ENCODE measurements around the gene MOG.

The MOG gene

GRCh38 chr6:29656798-29657197, at the start of gene MOG:
Gene MOG (plus strand): TSS chr6:29657092. CDS start chr6:29657210, 118 bp downstream.
- Histone ChIP-seq H3K36me3 (ENCODE audit: insufficient read depth, low read length) (no peaks in the 10 kb centered on the region), H2AFZ (ENCODE audit: low read length, unreplicated experiment) (no peak within 1 kb of the TSS), H3K27ac (ENCODE audit: low read depth, low read length) (no peak within 1 kb of the TSS), H3K4me1 (ENCODE audit: control insufficient read depth, insufficient read depth, low read length, unreplicated experiment) (no peaks in the 10 kb centered on the region), H3K27me3 (ENCODE audit: insufficient read depth, low read length) (peaks cover 61% of the 10 kb centered on the region), H3K79me2 (ENCODE audit: control insufficient read depth, insufficient read depth, low read length, unreplicated experiment) (no peaks in the 10 kb centered on the region), H3K4me3 (ENCODE audit: low read depth, low read length) (no peak within 1 kb of the TSS)

- Histone ChIP-seq H2AFZ (ENCODE audit: low read length, unreplicated experiment) (no peak overlapping the region), H3K27ac (ENCODE audit: low read depth, low read length) (no peak overlapping the region), H3K4me3 (ENCODE audit: low read depth, low read length) (no peak overlapping the region), H3K4me1 (ENCODE audit: control insufficient read depth, insufficient read depth, low read length, unreplicated experiment) (no peaks in the 10 kb centered on the region), H3K27me3 (ENCODE audit: insufficient read depth, low read length) (no peaks in the 10 kb centered on the region), H3K36me3 (ENCODE audit: insufficient read depth, low read length) (peaks cover 17% of the 10 kb centered on the region; the same call in 1 of the 2 replicates), H3K79me2 (ENCODE audit: control insufficient read depth, insufficient read depth, low read length, unreplicated experiment) (no peaks in the 10 kb centered on the region)
These were observed 48.8 kb upstream of the MOG start for GRCh38 chr6:29608131-29608530.

- H3K4me3 ChIP-seq (ENCODE audit: low read depth, low read length), result no peak overlapping the region
- H3K4me1 ChIP-seq (ENCODE audit: control insufficient read depth, insufficient read depth, low read length, unreplicated experiment), result no peaks in the 10 kb centered on the region
- H2AFZ ChIP-seq (ENCODE audit: low read length, unreplicated experiment), result no peak overlapping the region
- H3K79me2 ChIP-seq (ENCODE audit: control insufficient read depth, insufficient read depth, low read length, unreplicated experiment), result no peaks in the 10 kb centered on the region
- no peaks in the 10 kb centered on the region for H3K27me3 ChIP-seq (ENCODE audit: insufficient read depth, low read length)
- H3K36me3 ChIP-seq (ENCODE audit: insufficient read depth, low read length), result peaks cover 22% of the 10 kb centered on the region; the same call in 1 of the 2 replicates
- H3K27ac ChIP-seq (ENCODE audit: low read depth, low read length), result no peak overlapping the region
These were observed 46.4 kb upstream of the MOG start for GRCh38 chr6:29610540-29610939.

GRCh38 chr6:29611426-29611825, 45.5 kb upstream of the MOG start:
- Histone ChIP-seq H3K27ac (ENCODE audit: low read depth, low read length) (no peak overlapping the region), H3K27me3 (ENCODE audit: insufficient read depth, low read length) (no peaks in the 10 kb centered on the region), H3K4me1 (ENCODE audit: control insufficient read depth, insufficient read depth, low read length, unreplicated experiment) (no peaks in the 10 kb centered on the region), H2AFZ (ENCODE audit: low read length, unreplicated experiment) (no peak overlapping the region), H3K36me3 (ENCODE audit: insufficient read depth, low read length) (peaks cover 22% of the 10 kb centered on the region; the same call in 1 of the 2 replicates), H3K4me3 (ENCODE audit: low read depth, low read length) (no peak overlapping the region), H3K79me2 (ENCODE audit: control insufficient read depth, insufficient read depth, low read length, unreplicated experiment) (no peaks in the 10 kb centered on the region)

- Histone ChIP-seq H3K36me3 (ENCODE audit: insufficient read depth, low read length) (peaks cover 21% of the 10 kb centered on the region), H3K4me1 (ENCODE audit: control insufficient read depth, insufficient read depth, low read length, unreplicated experiment) (no peaks in the 10 kb centered on the region), H3K79me2 (ENCODE audit: control insufficient read depth, insufficient read depth, low read length, unreplicated experiment) (no peaks in the 10 kb centered on the region), H3K27ac (ENCODE audit: low read depth, low read length) (no peak overlapping the region), H3K4me3 (ENCODE audit: low read depth, low read length) (no peak overlapping the region), H2AFZ (ENCODE audit: low read length, unreplicated experiment) (no peak overlapping the region), H3K27me3 (ENCODE audit: insufficient read depth, low read length) (no peaks in the 10 kb centered on the region)
These were observed 38.9 kb upstream of the MOG start for GRCh38 chr6:29617782-29618554.

- H3K79me2 ChIP-seq (ENCODE audit: control insufficient read depth, insufficient read depth, low read length, unreplicated experiment), result no peaks in the 10 kb centered on the region
- H3K4me1 ChIP-seq (ENCODE audit: control insufficient read depth, insufficient read depth, low read length, unreplicated experiment), result no peaks in the 10 kb centered on the region
- H3K27ac ChIP-seq (ENCODE audit: low read depth, low read length), result no peak overlapping the region
- H2AFZ ChIP-seq (ENCODE audit: low read length, unreplicated experiment), result no peak overlapping the region
- no peaks in the 10 kb centered on the region for H3K27me3 ChIP-seq (ENCODE audit: insufficient read depth, low read length)
- H3K4me3 ChIP-seq (ENCODE audit: low read depth, low read length), result no peak overlapping the region
- H3K36me3 ChIP-seq (ENCODE audit: insufficient read depth, low read length), result peaks cover 15% of the 10 kb centered on the region
These were observed 37.2 kb upstream of the MOG start for GRCh38 chr6:29619578-29620160.

- Histone ChIP-seq H3K4me1 (ENCODE audit: control insufficient read depth, insufficient read depth, low read length, unreplicated experiment) (peaks cover 2% of the 10 kb centered on the region), H3K36me3 (ENCODE audit: insufficient read depth, low read length) (peaks cover 15% of the 10 kb centered on the region), H3K27me3 (ENCODE audit: insufficient read depth, low read length) (no peaks in the 10 kb centered on the region), H3K79me2 (ENCODE audit: control insufficient read depth, insufficient read depth, low read length, unreplicated experiment) (no peaks in the 10 kb centered on the region), H2AFZ (ENCODE audit: low read length, unreplicated experiment) (no peak overlapping the region), H3K4me3 (ENCODE audit: low read depth, low read length) (no peak overlapping the region), H3K27ac (ENCODE audit: low read depth, low read length) (no peak overlapping the region)
These were observed 36.3 kb upstream of the MOG start for GRCh38 chr6:29620630-29621029.

GRCh38 chr6:29624520-29624961, 32.4 kb upstream of the MOG start:
- Histone ChIP-seq H3K36me3 (ENCODE audit: insufficient read depth, low read length) (0 out of 2 replicates have a peak, but pooled peaks cover 10% of the 10 kb centered on the region), H3K79me2 (ENCODE audit: control insufficient read depth, insufficient read depth, low read length, unreplicated experiment) (peaks cover 5% of the 10 kb centered on the region), H3K4me3 (ENCODE audit: low read depth, low read length) (no peak overlapping the region), H3K4me1 (ENCODE audit: control insufficient read depth, insufficient read depth, low read length, unreplicated experiment) (peaks cover 24% of the 10 kb centered on the region), H2AFZ (ENCODE audit: low read length, unreplicated experiment) (no peak overlapping the region), H3K27ac (ENCODE audit: low read depth, low read length) (no peak overlapping the region), H3K27me3 (ENCODE audit: insufficient read depth, low read length) (no peaks in the 10 kb centered on the region)

GRCh38 chr6:29625337-29625930, 31.5 kb upstream of the MOG start:
- no peak overlapping the region for H3K27ac ChIP-seq (ENCODE audit: low read depth, low read length)

GRCh38 chr6:29626948-29627754, 29.7 kb upstream of the MOG start:
- Histone ChIP-seq H3K4me1 (ENCODE audit: control insufficient read depth, insufficient read depth, low read length, unreplicated experiment) (peaks cover 44% of the 10 kb centered on the region), H3K27me3 (ENCODE audit: insufficient read depth, low read length) (no peaks in the 10 kb centered on the region), H3K79me2 (ENCODE audit: control insufficient read depth, insufficient read depth, low read length, unreplicated experiment) (peaks cover 13% of the 10 kb centered on the region), H3K36me3 (ENCODE audit: insufficient read depth, low read length) (no peaks in the 10 kb centered on the region), H2AFZ (ENCODE audit: low read length, unreplicated experiment) (peak overlapping the region; percentile 94), H3K27ac (ENCODE audit: low read depth, low read length) (peak overlapping the region; percentile 24; the same call in 1 of the 2 replicates), H3K4me3 (ENCODE audit: low read depth, low read length) (peak overlapping the region; percentile 93)

More at GRCh38 chr6:29625337-29625930, 31.5 kb upstream of the MOG start:
- Histone ChIP-seq H3K4me3 (ENCODE audit: low read depth, low read length) (no peak overlapping the region), H3K79me2 (ENCODE audit: control insufficient read depth, insufficient read depth, low read length, unreplicated experiment) (peaks cover 9% of the 10 kb centered on the region), H2AFZ (ENCODE audit: low read length, unreplicated experiment) (no peak overlapping the region), H3K27me3 (ENCODE audit: insufficient read depth, low read length) (no peaks in the 10 kb centered on the region), H3K4me1 (ENCODE audit: control insufficient read depth, insufficient read depth, low read length, unreplicated experiment) (peaks cover 29% of the 10 kb centered on the region), H3K36me3 (ENCODE audit: insufficient read depth, low read length) (0 out of 2 replicates have a peak, but pooled peaks cover 5% of the 10 kb centered on the region)

Data from ACC112 (cell line).